Raji (cell line): ENCODE results near the gene SMIM45.
A peak's percentile ranks its signal among the peaks of the same experiment; 100 is the strongest.

ENCODE experiments used
- POLR2A ChIP-seq: IDR thresholded peaks from 2 replicates; pipeline ENCODE4 v1.6.1; 2011; ENCODE audit warnings: low read depth, low read length, control low read depth; ENCODE audit not compliant: insufficient read depth

Gene SMIM45

DNA sequence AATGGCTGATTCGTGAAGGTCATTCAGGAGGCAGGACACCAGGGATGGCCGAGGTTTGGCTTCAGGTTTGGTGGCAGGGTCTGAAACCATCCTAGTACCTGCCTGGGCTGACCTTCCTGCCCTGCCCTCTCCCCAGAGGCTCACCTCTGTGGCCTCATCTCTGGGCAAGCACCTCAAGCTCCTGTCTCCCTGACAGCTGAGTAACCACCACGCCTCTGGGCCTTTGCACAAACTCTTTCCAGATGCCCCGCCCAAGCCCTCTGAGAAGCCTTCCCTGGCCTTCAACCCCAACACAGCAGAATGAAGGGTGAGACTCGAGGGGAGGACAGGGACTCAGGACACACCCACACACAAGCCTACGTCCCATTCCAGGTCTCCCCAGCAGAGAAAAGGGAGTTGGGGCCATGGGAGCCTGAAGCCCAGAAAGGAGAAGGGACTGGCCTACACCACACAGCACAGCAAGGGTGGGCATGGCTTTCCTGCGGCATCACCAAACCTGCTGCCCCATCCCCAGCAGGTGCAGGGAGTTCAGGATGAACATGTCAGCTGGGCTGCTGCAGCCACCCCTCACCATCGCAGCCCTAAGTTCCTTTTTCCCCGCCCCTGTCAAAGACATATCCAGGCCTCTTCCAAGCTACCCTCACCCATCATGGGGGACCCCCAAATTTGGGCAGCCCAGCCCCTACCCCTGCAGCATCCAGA, 39.5 kb upstream of the SMIM45 start:
- TF ChIP-seq POLR2A = no peak

- TF ChIP-seq POLR2A = no peak
Observed at GRCh38 chr22:41913040-41913719, 38.8 kb upstream of the SMIM45 start.

DNA sequence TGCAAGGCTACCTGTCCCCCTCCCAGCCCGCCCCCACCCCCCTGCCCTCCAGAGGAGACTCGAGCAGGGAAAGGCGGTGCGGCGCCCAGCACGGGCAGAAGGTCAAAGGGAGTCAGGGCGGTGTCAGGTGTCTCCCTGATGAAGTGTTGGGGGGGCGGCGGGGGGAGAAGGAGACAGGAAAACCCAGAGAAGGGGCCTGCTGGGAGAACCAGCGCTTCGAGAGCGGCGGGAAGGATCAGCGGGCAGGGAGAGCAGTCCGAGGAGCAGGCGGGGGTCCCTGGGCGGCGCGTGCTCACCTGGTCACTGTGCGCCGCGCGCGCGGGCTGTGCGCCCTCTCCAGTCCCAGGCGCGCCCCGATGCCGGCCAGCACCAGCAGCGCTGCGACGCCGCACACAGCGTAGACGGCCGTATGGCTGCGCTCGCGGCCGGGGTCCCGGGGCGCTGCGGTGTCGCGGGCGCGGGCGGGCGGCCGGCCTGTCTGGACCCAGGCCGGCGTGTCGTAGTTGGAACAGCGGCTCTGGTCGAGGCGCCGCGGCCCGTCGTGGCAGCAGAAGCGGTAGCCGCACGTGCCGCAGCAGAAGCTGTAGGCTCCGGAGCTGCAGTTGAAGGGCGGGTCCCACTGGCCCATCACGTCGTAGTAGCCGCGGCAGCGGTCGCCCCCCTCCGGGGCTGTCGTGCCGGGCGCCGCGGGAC, 38.0 kb upstream of the SMIM45 start:
- TF ChIP-seq POLR2A = no peak

GRCh38 chr22:41914611-41915034, 37.3 kb upstream of the SMIM45 start:
- no peak for TF ChIP-seq POLR2A

DNA sequence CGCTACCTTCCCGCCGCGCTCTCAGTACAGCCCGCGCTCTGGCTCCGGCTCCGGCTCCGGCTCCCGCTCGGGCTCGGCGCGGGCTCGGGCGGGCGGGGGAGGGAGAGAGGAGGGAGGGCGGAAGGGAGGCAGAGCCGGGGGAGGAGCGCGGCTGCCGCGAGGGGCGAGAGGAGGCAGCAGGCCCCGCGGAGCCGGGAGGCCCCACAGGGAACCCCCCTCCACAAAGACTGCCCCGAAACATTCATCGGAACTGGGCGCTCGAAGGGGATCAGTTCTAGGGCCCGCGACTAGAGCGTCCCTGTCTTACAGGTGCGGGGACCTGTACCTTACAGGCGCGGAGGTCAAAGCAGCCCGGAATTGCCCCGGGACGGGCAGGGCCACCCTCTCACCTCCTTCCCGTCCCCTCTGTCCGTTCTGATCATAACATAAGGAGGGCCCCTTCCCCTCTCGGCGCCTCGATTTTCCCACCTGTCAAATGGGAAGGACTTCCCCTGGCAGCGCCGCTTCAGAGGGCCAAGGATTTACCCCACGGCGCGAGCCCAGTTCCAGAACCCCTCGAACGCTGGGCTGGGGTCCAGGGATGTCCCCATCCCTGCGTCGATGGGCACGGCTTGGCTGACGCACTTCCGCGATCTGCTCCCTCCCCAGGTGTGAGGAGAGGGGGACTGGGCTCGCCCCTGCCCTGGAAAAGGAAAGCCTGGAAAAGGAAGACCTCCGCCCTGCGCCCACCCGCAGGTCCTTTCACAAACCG, 36.7 kb upstream of the SMIM45 start, which contains the start of gene SHISA8:
Gene SHISA8, minus strand, starts transcription at position 40 of the 751 bp plus-strand sequence. CDS start 407 bp downstream, outside the sequence.
- TF ChIP-seq POLR2A = no peak

GRCh38 chr22:41915786-41916493, 36.0 kb upstream of the SMIM45 start:
- TF ChIP-seq POLR2A = peak; percentile 41; the same call in 1 of the 2 replicates

- 0 out of 2 replicates have a peak, but pooled peaks have one; percentile 16 for TF ChIP-seq POLR2A
Observed at GRCh38 chr22:41916745-41917358, 35.1 kb upstream of the SMIM45 start.

GRCh38 chr22:41917375-41917902, 34.5 kb upstream of the SMIM45 start:
- no peak for TF ChIP-seq POLR2A

GRCh38 chr22:41917903-41918791, 33.8 kb upstream of the SMIM45 start:
- TF ChIP-seq POLR2A = peak; percentile 58

DNA sequence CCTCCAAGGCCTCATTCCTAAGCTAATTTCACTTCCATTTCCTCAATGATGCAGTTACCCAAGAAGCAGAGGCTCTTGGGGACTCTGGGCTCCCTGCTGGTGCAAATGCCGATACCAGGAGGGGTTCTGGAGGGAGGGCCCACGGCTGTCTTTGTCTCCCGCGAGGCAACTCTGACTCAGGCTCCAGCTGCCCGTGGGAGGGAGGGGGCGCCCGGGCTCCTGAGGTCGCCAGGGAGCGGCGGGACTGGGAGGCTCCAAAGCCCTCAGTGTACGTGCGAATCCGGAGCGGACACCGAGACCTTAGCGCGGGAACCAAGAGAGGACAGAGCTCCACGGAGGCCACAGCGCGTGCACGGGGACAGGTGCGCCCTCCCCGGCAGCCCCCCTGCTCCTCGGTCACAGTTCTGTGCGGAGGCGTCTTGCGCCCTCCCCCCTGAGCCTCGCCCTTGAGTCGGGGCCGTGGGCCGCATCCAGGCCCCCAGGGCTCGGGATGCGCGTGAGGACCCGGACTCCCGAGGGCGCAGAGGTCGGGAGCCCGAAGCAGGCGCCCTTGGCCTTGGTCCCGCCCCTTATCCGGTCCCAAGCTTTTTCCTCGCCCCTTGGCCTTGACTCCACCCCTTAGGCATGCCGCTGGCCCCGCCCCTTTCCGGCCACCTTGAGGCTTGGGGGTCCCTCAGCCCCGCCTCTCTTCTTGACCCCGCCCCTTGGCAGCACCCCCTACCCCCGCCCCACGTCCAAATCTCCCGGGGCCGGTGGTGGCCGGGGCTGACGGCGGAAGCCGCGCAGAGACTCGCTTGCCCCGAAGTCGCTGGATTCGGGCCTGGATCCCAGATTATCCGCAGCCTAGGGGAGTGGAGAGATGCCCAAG, 32.4 kb upstream of the SMIM45 start:
- peak; percentile 23; the same call in 1 of the 2 replicates for TF ChIP-seq POLR2A

DNA sequence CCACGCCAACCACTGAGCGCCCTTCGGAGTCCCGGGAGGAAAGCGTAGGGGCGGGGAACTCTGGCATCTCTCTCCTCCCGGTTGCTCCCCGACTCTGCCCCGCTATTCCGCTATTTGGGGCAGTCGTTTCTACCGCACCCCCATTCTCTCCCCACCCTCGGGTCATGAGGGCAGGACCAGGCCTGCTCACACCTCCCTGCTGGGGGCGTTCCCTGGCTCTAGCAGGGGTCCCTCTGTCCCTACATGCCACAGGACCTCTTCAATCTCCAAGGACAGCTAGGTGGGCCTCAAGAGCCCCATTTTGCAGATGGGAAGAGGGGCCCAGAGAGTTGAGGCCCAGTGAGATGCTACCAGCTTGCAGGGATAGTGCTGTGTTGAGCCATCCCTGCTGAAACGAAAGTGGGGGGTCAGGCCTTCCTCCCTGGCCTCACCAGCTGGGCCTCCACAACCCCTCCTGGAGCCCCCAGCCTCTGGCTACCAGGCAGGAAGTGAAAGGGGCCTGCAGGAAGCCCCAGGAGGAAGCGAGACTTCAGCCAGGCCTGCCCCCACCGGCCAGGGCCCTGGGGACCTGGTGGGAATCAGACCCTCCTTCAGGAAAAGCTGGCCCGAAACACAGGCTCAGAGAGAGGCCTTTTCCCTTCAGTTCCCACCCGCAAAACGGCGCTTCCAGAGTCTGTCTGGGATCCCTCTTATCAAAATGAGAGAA, 31.5 kb upstream of the SMIM45 start:
- no peak; the same call in none of the 2 replicates for TF ChIP-seq POLR2A
